GM18858 (cell line): ENCODE data around the gene FTO.

Experiments
- ATAC-seq: cut with Tn5 transposase; IDR thresholded peaks from one replicate; pipeline ENCODE4 v1.9.1; 2021; ENCODE audit not compliant: unreplicated experiment

The FTO gene

GRCh38 chr16:54107583-54108202 is 403.7 kb downstream of the FTO start:
- ATAC-seq, result no peak

GRCh38 chr16:54110016-54110981 is 406.3 kb downstream of the FTO start:
- ATAC-seq, result no peak

GRCh38 chr16:54112451-54113206 is 408.7 kb downstream of the FTO start:
- ATAC-seq, result no peak

- ATAC-seq, result no peak
These were observed 411.6 kb downstream of the FTO start for GRCh38 chr16:54115558-54115957.

GRCh38 chr16:54116124-54116655 is 412.2 kb downstream of the FTO start:
- ATAC-seq, result no peak

GRCh38 chr16:54118846-54119245 is 414.9 kb downstream of the FTO start:
- no peak for ATAC-seq

GRCh38 chr16:54120846-54121480 is 417.0 kb downstream of the FTO start:
- no peak for ATAC-seq

- no peak for ATAC-seq
These were observed 417.8 kb downstream of the FTO start for GRCh38 chr16:54121539-54122295.

- ATAC-seq, result no peak
These were observed 419.8 kb downstream of the FTO start for GRCh38 chr16:54123766-54124165.

GRCh38 chr16:54125751-54126655 is 422.0 kb downstream of the FTO start:
- ATAC-seq, result no peak

GRCh38 chr16:54126907-54127306 is 423.0 kb downstream of the FTO start:
- ATAC-seq, result no peak

GRCh38 chr16:54128629-54129234 is 424.8 kb downstream of the FTO start:
- ATAC-seq, result no peak

- ATAC-seq, result no peak
These were observed 425.9 kb downstream of the FTO start for GRCh38 chr16:54129810-54130209.

- no peak for ATAC-seq
These were observed 431.7 kb downstream of the FTO start for GRCh38 chr16:54135361-54136275.

- no peak for ATAC-seq
These were observed 432.3 kb downstream of the FTO start for GRCh38 chr16:54136276-54136625.

GRCh38 chr16:54140057-54140787 is 436.3 kb downstream of the FTO start:
- ATAC-seq, result no peak

GRCh38 chr16:54140788-54141136 is 436.8 kb downstream of the FTO start:
- no peak for ATAC-seq
